ENCODE data around the gene RPUSD1.

The RPUSD1 gene

GRCh38 chr16:795580-796229, 7.5 kb upstream of the RPUSD1 start:
- DNase-seq: no peak
- TF ChIP-seq, protein P1, sequence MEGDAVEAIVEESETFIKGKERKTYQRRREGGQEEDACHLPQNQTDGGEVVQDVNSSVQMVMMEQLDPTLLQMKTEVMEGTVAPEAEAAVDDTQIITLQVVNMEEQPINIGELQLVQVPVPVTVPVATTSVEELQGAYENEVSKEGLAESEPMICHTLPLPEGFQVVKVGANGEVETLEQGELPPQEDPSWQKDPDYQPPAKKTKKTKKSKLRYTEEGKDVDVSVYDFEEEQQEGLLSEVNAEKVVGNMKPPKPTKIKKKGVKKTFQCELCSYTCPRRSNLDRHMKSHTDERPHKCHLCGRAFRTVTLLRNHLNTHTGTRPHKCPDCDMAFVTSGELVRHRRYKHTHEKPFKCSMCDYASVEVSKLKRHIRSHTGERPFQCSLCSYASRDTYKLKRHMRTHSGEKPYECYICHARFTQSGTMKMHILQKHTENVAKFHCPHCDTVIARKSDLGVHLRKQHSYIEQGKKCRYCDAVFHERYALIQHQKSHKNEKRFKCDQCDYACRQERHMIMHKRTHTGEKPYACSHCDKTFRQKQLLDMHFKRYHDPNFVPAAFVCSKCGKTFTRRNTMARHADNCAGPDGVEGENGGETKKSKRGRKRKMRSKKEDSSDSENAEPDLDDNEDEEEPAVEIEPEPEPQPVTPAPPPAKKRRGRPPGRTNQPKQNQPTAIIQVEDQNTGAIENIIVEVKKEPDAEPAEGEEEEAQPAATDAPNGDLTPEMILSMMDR (IDR thresholded peaks at IDR 0.05): no peak
- no peaks in the 10 kb centered on the region for H3K9me3 Mint-ChIP-seq
- no peak overlapping the region for H3K27ac Mint-ChIP-seq
- H3K4me1 Mint-ChIP-seq: no peaks in the 10 kb centered on the region
- H3K36me3 Mint-ChIP-seq (ENCODE audit: low read depth): peaks cover 17% of the 10 kb centered on the region
- H3K27me3 Mint-ChIP-seq (ENCODE audit: low read depth, poor library complexity): peaks cover 11% of the 10 kb centered on the region
- H3K4me3 Mint-ChIP-seq: no peak overlapping the region

- TF ChIP-seq, protein P1 (IDR thresholded peaks at IDR 0.05): no peak
- H3K36me3 Mint-ChIP-seq (ENCODE audit: low read depth): peaks cover 17% of the 10 kb centered on the region
- H3K27me3 Mint-ChIP-seq (ENCODE audit: low read depth, poor library complexity): peaks cover 11% of the 10 kb centered on the region
- no peak overlapping the region for H3K27ac Mint-ChIP-seq
- H3K4me1 Mint-ChIP-seq: no peaks in the 10 kb centered on the region
- no peak for DNase-seq
- no peak overlapping the region for H3K4me3 Mint-ChIP-seq
- H3K9me3 Mint-ChIP-seq: no peaks in the 10 kb centered on the region
These were observed 6.8 kb upstream of the RPUSD1 start for GRCh38 chr16:794853-795466.

DNA sequence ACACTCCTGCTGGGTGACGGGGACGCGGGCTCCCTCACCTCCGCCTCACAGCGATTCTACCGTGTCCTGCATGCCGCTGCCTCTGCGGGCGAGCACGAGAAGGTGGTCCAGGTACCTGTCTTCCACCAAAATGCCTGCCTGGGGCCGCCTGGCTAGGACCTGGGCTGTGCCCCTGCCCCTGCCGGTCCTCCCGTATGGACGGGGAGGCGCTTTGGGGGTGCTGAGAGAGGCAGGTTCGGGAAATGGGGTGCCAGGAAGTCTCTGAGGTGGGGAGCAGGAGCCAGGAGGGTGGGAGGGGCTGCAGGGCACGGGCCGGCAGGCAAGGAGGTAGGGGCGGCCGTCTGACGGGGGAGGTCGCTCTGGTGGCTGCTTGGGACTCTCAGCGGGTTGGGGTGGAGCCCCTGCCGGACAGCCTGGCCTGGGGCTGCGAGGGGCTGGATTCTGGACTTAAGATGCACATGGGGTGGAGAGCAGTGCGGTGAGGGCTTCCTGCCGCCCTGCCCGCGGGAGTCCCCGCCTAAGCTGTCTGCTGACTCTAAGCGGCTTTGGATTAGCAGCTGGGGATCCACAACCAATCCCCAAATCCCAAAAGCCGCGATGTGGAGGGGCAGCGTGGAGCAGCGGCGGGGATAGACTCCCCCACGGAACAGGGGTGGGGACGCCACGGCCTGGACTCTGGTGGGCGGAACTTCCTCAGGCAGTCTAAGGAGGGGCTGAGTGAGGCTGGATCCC, 6.1 kb upstream of the RPUSD1 start:
- no peak overlapping the region for H3K4me3 Mint-ChIP-seq
- TF ChIP-seq, protein P1 (IDR thresholded peaks at IDR 0.05): no peak
- no peaks in the 10 kb centered on the region for H3K9me3 Mint-ChIP-seq
- no peak overlapping the region for H3K27ac Mint-ChIP-seq
- peaks cover 17% of the 10 kb centered on the region for H3K36me3 Mint-ChIP-seq (ENCODE audit: low read depth)
- H3K4me1 Mint-ChIP-seq: no peaks in the 10 kb centered on the region
- peaks cover 9% of the 10 kb centered on the region for H3K27me3 Mint-ChIP-seq (ENCODE audit: low read depth, poor library complexity)
- DNase-seq: no peak

DNA sequence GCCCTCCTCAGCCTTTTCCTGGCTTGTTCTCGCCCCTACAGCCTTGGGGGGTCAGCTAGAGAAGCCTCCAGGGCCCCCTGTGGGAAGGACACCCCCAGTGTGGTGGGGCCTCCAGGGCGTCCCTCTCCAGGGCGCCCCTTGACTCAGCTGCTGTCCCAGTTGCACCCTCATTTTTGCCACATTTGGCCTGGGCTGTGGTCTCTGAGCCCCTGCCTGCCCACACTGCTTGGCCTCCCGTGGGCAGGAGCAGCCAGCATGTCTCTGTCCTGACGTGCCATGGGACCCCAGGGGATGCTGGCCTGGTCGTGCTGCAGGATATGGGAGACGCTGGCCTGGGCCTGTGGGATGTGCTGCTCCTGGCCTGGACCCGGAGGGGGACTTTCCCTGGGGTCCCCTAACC, 5.2 kb upstream of the RPUSD1 start:
- DNase-seq: no peak
- Mint-ChIP-seq H3K4me3 (no peak overlapping the region), H3K36me3 (ENCODE audit: low read depth) (peaks cover 16% of the 10 kb centered on the region), H3K4me1 (no peaks in the 10 kb centered on the region), H3K27me3 (ENCODE audit: low read depth, poor library complexity) (peaks cover under 1% of the 10 kb centered on the region), H3K27ac (no peak overlapping the region), H3K9me3 (no peaks in the 10 kb centered on the region)
- TF ChIP-seq, protein P1 (IDR thresholded peaks at IDR 0.05): no peak

DNA sequence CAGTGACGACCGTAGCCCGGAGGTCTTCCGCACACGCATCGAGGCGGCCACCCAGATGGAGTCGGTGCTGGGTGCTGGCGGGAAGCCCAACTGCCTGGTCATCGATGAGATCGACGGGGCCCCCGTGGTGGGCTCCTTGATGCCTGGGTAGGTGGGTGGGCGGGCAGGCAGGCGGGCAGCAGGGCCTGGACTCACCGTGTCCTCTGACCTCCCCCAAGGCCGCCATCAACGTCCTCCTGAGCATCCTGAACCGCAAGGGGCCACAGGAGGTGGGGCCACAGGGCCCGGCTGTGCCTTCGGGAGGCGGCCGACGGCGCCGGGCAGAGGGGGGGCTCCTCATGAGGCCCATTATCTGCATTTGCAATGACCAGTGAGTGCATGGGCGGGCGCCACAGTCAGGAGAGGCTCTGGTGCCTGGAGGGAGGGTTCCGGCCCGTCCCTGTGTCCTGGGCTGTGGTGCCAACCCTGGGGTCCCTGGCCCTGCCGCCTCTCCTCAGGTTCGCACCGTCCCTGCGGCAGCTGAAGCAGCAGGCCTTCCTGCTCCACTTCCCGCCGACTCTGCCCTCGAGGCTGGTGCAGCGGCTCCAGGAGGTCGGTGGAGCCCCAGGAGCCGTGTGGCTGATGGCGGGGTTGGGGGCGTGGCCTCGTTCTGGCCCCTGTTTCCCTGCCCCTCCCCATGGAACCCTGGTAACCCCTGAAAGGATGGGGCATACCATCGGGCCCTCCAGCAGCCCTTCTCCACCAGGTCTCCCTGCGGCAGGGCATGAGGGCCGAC, 4.2 kb upstream of the RPUSD1 start:
- no peak for DNase-seq
- H3K4me3 Mint-ChIP-seq: no peak overlapping the region
- H3K9me3 Mint-ChIP-seq: no peaks in the 10 kb centered on the region
- TF ChIP-seq, protein P1 (IDR thresholded peaks at IDR 0.05): no peak
- no peaks in the 10 kb centered on the region for H3K27me3 Mint-ChIP-seq (ENCODE audit: low read depth, poor library complexity)
- H3K27ac Mint-ChIP-seq: no peak overlapping the region
- peaks cover 8% of the 10 kb centered on the region for H3K36me3 Mint-ChIP-seq (ENCODE audit: low read depth)
- H3K4me1 Mint-ChIP-seq: peaks cover 3% of the 10 kb centered on the region

Data from nephron progenitor cell (in vitro differentiated cells).